ENCODE measurements around the gene ABCC1.
"Not testable (repeated sequence)": the region's sequence is repeated elsewhere in the genome, so short reads cannot be mapped to it uniquely, and the experiment has no call there.

DNA sequence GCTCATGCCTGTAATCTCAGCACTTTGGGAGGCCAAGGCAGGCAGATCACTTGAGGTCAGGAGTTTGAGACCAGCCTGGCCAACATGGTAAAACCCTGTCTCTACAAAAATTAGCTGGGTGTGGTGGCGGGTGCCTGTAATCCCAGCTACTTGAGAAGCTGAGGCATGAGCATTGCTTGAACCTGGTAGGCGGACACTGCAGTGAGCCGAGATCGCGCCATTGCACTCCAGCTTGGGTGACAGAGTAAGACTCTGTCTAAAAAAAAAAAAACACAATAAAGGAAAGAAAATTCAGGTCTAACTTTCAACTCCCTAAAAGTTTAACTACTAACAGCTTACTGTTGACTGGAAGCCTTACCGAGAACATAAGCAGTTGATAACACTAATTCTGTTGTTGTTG, 6.7 kb downstream of the ABCC1 start:
- TF ChIP-seq, protein P1, sequence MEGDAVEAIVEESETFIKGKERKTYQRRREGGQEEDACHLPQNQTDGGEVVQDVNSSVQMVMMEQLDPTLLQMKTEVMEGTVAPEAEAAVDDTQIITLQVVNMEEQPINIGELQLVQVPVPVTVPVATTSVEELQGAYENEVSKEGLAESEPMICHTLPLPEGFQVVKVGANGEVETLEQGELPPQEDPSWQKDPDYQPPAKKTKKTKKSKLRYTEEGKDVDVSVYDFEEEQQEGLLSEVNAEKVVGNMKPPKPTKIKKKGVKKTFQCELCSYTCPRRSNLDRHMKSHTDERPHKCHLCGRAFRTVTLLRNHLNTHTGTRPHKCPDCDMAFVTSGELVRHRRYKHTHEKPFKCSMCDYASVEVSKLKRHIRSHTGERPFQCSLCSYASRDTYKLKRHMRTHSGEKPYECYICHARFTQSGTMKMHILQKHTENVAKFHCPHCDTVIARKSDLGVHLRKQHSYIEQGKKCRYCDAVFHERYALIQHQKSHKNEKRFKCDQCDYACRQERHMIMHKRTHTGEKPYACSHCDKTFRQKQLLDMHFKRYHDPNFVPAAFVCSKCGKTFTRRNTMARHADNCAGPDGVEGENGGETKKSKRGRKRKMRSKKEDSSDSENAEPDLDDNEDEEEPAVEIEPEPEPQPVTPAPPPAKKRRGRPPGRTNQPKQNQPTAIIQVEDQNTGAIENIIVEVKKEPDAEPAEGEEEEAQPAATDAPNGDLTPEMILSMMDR (IDR thresholded peaks at IDR 0.05; ENCODE audit: insufficient read depth, low read length, poor library complexity, severe bottlenecking), result not testable (repeated sequence)
- TF ChIP-seq EZH2phosphoT487 (conservative IDR thresholded peaks at IDR 0.05; ENCODE audit: low read length), result not testable (repeated sequence)

All from SU-DHL-6 (cell line).